ENCODE measurements around the gene ZNF26.
"Not testable (repeated sequence)": the region's sequence is repeated elsewhere in the genome, so short reads cannot be mapped to it uniquely, and the experiment has no call there.

ZNF26 gene

GRCh38 chr12:132955094-132956010 is 30.8 kb upstream of the ZNF26 start:
- DNase-seq = peak in 24 of 51 donors; percentile 15 to 63 (median 38)

GRCh38 chr12:132956011-132956788 is 30.0 kb upstream of the ZNF26 start, which contains the start of gene ZNF605:
Gene ZNF605 (minus strand): TSS chr12:132956306. CDS start chr12:132945635, 10,671 bp downstream.
- peak; percentile 61 to 98 (median 84) for DNase-seq

GRCh38 chr12:132961790-132962189 is 24.4 kb upstream of the ZNF26 start:
- DNase-seq = not testable (repeated sequence)

- peak in 21 of 51 donors; percentile 1 to 55 (median 16) for DNase-seq
These were observed 22.2 kb upstream of the ZNF26 start for GRCh38 chr12:132963947-132964346.

- DNase-seq = no peak
These were observed 20.4 kb upstream of the ZNF26 start for GRCh38 chr12:132965796-132966195.

- DNase-seq = no peak
These were observed 19.3 kb upstream of the ZNF26 start for GRCh38 chr12:132966676-132967415.

- DNase-seq = no peak
These were observed 18.4 kb upstream of the ZNF26 start for GRCh38 chr12:132967736-132968135.

- DNase-seq = no peak
These were observed 13.8 kb upstream of the ZNF26 start for GRCh38 chr12:132972374-132972773.

GRCh38 chr12:132976870-132977269 is 9.3 kb upstream of the ZNF26 start:
- peak in 6 of 51 donors; percentile 4 to 42 (median 19) for DNase-seq

GRCh38 chr12:132986885-132987225 is 688 bp downstream of the ZNF26 start:
- DNase-seq = no peak

- DNase-seq = no peak
These were observed 12.6 kb downstream of the ZNF26 start for GRCh38 chr12:132998741-132999140.

GRCh38 chr12:133010657-133011297 is 24.6 kb downstream of the ZNF26 start:
- DNase-seq = no peak

- DNase-seq = no peak
These were observed 37.4 kb downstream of the ZNF26 start for GRCh38 chr12:133023566-133023965.

GRCh38 chr12:133026996-133027395 is 40.8 kb downstream of the ZNF26 start:
- DNase-seq = no peak

- peak; percentile 73 to 99 (median 91) for DNase-seq
These were observed 51.2 kb downstream of the ZNF26 start, which contains the start of gene ZNF84 for GRCh38 chr12:133037207-133038005. Gene ZNF84 (plus strand): TSS chr12:133037509. CDS start chr12:133041468, 3,959 bp downstream.

GRCh38 chr12:133038118-133038709 is 52.0 kb downstream of the ZNF26 start:
- no peak for DNase-seq

- no peak for DNase-seq
These were observed 60.5 kb downstream of the ZNF26 start for GRCh38 chr12:133046698-133047097.

- DNase-seq = no peak
These were observed 71.3 kb downstream of the ZNF26 start for GRCh38 chr12:133057446-133057845.

Measured in hypothalamus (tissue), 51 donors.